ENCODE results near the gene SRPRB.

Gene SRPRB

GRCh38 chr3:133862161-133862560 is 56.5 kb downstream of the SRPRB start:
- Histone ChIP-seq H2AFZ (ENCODE audit: low read depth, low read length) (no peak overlapping the region), H3K27ac (ENCODE audit: low read length) (no peak overlapping the region), H3K79me2 (ENCODE audit: low read length) (no peaks in the 10 kb centered on the region), H3K4me2 (ENCODE audit: low read length) (no peak overlapping the region), H3K4me1 (ENCODE audit: low read length) (no peaks in the 10 kb centered on the region), H3K9me3 (ENCODE audit: insufficient read depth, low read length) (no peaks in the 10 kb centered on the region), H4K20me1 (ENCODE audit: insufficient read depth, low read length) (no peaks in the 10 kb centered on the region), H3K9ac (ENCODE audit: low read length) (no peak overlapping the region), H3K27me3 (ENCODE audit: low read depth, low read length) (no peaks in the 10 kb centered on the region), H3K4me3 (ENCODE audit: low read length) (no peak overlapping the region), H3K36me3 (replicated peaks; ENCODE audit: low read depth, low read length) (no peaks in the 10 kb centered on the region)
- TF ChIP-seq EZH2phosphoT487 (IDR thresholded peaks at IDR 0.05; ENCODE audit: low read depth) = no peak
- TF ChIP-seq CTCF (IDR thresholded peaks at IDR 0.05; ENCODE audit: low read depth, low read length) = no peak

GRCh38 chr3:133863911-133864310 is 58.3 kb downstream of the SRPRB start:
- no peak overlapping the region for H3K4me2 ChIP-seq (ENCODE audit: low read length)
- H3K4me1 ChIP-seq (ENCODE audit: low read length) = no peaks in the 10 kb centered on the region
- H3K9me3 ChIP-seq (ENCODE audit: insufficient read depth, low read length) = no peaks in the 10 kb centered on the region
- TF ChIP-seq CTCF (IDR thresholded peaks at IDR 0.05; ENCODE audit: low read depth, low read length) (no peak), EZH2phosphoT487 (IDR thresholded peaks at IDR 0.05; ENCODE audit: low read depth) (no peak)
- H2AFZ ChIP-seq (ENCODE audit: low read depth, low read length) = no peak overlapping the region
- no peak overlapping the region for H3K9ac ChIP-seq (ENCODE audit: low read length)
- H4K20me1 ChIP-seq (ENCODE audit: insufficient read depth, low read length) = no peaks in the 10 kb centered on the region
- H3K27ac ChIP-seq (ENCODE audit: low read length) = no peak overlapping the region
- H3K36me3 ChIP-seq (replicated peaks; ENCODE audit: low read depth, low read length) = no peaks in the 10 kb centered on the region
- no peaks in the 10 kb centered on the region for H3K27me3 ChIP-seq (ENCODE audit: low read depth, low read length)
- H3K4me3 ChIP-seq (ENCODE audit: low read length) = no peak overlapping the region
- no peaks in the 10 kb centered on the region for H3K79me2 ChIP-seq (ENCODE audit: low read length)

- Histone ChIP-seq H3K9ac (ENCODE audit: low read length) (no peak overlapping the region), H3K27ac (ENCODE audit: low read length) (no peak overlapping the region), H2AFZ (ENCODE audit: low read depth, low read length) (no peak overlapping the region), H4K20me1 (ENCODE audit: insufficient read depth, low read length) (no peaks in the 10 kb centered on the region), H3K27me3 (ENCODE audit: low read depth, low read length) (no peaks in the 10 kb centered on the region), H3K4me2 (ENCODE audit: low read length) (no peak overlapping the region), H3K9me3 (ENCODE audit: insufficient read depth, low read length) (no peaks in the 10 kb centered on the region), H3K36me3 (replicated peaks; ENCODE audit: low read depth, low read length) (no peaks in the 10 kb centered on the region), H3K4me1 (ENCODE audit: low read length) (no peaks in the 10 kb centered on the region), H3K79me2 (ENCODE audit: low read length) (no peaks in the 10 kb centered on the region), H3K4me3 (ENCODE audit: low read length) (no peak overlapping the region)
- no peak for TF ChIP-seq CTCF (IDR thresholded peaks at IDR 0.05; ENCODE audit: low read depth, low read length)
- no peak for TF ChIP-seq EZH2phosphoT487 (IDR thresholded peaks at IDR 0.05; ENCODE audit: low read depth)
These were observed 59.0 kb downstream of the SRPRB start for GRCh38 chr3:133864616-133865015.

- Histone ChIP-seq H2AFZ (ENCODE audit: low read depth, low read length) (no peak overlapping the region), H4K20me1 (ENCODE audit: insufficient read depth, low read length) (no peaks in the 10 kb centered on the region), H3K36me3 (replicated peaks; ENCODE audit: low read depth, low read length) (no peaks in the 10 kb centered on the region), H3K4me3 (ENCODE audit: low read length) (no peak overlapping the region), H3K4me2 (ENCODE audit: low read length) (no peak overlapping the region), H3K27ac (ENCODE audit: low read length) (no peak overlapping the region), H3K4me1 (ENCODE audit: low read length) (no peaks in the 10 kb centered on the region), H3K9ac (ENCODE audit: low read length) (no peak overlapping the region), H3K27me3 (ENCODE audit: low read depth, low read length) (no peaks in the 10 kb centered on the region), H3K79me2 (ENCODE audit: low read length) (no peaks in the 10 kb centered on the region), H3K9me3 (ENCODE audit: insufficient read depth, low read length) (no peaks in the 10 kb centered on the region)
- no peak for TF ChIP-seq EZH2phosphoT487 (IDR thresholded peaks at IDR 0.05; ENCODE audit: low read depth)
- TF ChIP-seq CTCF (IDR thresholded peaks at IDR 0.05; ENCODE audit: low read depth, low read length) = no peak
These were observed 59.7 kb downstream of the SRPRB start for GRCh38 chr3:133865136-133865855.

All from OCI-LY3 (cell line).